ENCODE results near the gene SURF1.

SURF1 gene

DNA sequence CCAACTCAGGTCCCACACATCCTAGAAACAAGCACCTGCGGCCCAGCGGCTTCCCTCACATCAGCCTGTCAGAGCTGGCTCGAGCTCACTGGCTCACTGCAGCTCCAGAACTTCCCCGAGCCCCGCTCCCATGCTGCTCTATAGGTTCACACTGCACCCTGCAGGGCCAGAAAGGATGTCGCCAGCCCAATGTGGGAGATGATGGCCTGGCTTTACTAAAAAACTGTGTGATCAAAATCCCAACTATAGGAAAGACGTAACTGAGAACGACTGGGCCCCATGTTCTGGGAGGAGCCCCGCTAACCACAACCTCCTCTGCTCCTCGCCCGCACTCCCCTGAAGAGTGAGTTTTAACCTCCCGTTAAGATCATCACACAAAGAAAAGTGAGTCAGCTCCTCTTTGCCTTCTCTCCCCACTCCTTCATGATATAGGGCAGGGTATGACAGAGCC, 15.0 kb upstream of the SURF1 start:
- Histone ChIP-seq H3K4me3 (ENCODE audit: low read depth in 1 of 2, low read length in 2 of 2) (no peak overlapping the region), H3K4me1 (ENCODE audit: insufficient read depth, low read length) (peaks cover 30% of the 10 kb centered on the region), H3K27ac (ENCODE audit: low read length) (no peak overlapping the region), H3K9me3 (ENCODE audit: insufficient read depth, low read length, severe bottlenecking) (no peaks in the 10 kb centered on the region), H3K36me3 (ENCODE audit: insufficient read depth, low read length) (peaks cover 64% of the 10 kb centered on the region), H3K4me2 (ENCODE audit: insufficient read depth, low read length) (peak overlapping the region; percentile 27; the same call in 1 of the 2 replicates), H3K27me3 (ENCODE audit: insufficient read depth, low read length, poor library complexity) (no peaks in the 10 kb centered on the region), H2AFZ (ENCODE audit: low read depth, low read length) (no peak overlapping the region), H3K79me2 (ENCODE audit: insufficient read depth, low read length) (peaks cover 96% of the 10 kb centered on the region), H3K9ac (ENCODE audit: low read depth, low read length) (no peak overlapping the region), H4K20me1 (ENCODE audit: insufficient read depth, low read length) (peaks cover 83% of the 10 kb centered on the region)
- ATAC-seq (ENCODE audit: insufficient read depth, low read depth) = peak; percentile 23
- peak; percentile 35 for DNase-seq
- TF ChIP-seq EZH2 (IDR thresholded peaks at IDR 0.05; ENCODE audit: borderline replicate concordance, low read depth, low read length, severe bottlenecking) = no peak
- TF ChIP-seq, protein P1, sequence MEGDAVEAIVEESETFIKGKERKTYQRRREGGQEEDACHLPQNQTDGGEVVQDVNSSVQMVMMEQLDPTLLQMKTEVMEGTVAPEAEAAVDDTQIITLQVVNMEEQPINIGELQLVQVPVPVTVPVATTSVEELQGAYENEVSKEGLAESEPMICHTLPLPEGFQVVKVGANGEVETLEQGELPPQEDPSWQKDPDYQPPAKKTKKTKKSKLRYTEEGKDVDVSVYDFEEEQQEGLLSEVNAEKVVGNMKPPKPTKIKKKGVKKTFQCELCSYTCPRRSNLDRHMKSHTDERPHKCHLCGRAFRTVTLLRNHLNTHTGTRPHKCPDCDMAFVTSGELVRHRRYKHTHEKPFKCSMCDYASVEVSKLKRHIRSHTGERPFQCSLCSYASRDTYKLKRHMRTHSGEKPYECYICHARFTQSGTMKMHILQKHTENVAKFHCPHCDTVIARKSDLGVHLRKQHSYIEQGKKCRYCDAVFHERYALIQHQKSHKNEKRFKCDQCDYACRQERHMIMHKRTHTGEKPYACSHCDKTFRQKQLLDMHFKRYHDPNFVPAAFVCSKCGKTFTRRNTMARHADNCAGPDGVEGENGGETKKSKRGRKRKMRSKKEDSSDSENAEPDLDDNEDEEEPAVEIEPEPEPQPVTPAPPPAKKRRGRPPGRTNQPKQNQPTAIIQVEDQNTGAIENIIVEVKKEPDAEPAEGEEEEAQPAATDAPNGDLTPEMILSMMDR (IDR thresholded peaks at IDR 0.05; ENCODE audit: borderline replicate concordance, extremely low read depth, low read length, poor library complexity, severe bottlenecking) = no peak

DNA sequence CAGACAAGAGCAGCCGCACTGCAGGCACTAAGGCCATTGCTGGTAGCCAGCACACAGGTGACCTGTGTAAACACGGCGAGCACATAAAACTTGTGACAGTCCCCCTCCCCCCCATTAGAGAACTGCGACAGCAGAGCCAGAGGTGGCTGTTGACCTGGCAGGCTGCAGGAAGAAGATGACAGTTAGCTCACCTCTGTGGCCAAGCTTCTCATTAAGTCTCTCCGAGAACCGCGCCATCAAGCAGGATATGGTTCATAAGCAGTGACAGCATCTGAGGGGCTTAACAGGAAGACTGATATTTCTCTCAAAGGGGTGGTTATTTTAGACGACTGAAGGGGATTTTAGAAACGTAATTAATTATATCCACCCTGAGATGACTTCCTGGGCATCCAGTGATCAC, 14.4 kb upstream of the SURF1 start:
- H3K27me3 ChIP-seq (ENCODE audit: insufficient read depth, low read length, poor library complexity) = no peaks in the 10 kb centered on the region
- peaks cover 83% of the 10 kb centered on the region for H4K20me1 ChIP-seq (ENCODE audit: insufficient read depth, low read length)
- H3K4me2 ChIP-seq (ENCODE audit: insufficient read depth, low read length) = peak overlapping the region; percentile 27; the same call in 1 of the 2 replicates

DNA sequence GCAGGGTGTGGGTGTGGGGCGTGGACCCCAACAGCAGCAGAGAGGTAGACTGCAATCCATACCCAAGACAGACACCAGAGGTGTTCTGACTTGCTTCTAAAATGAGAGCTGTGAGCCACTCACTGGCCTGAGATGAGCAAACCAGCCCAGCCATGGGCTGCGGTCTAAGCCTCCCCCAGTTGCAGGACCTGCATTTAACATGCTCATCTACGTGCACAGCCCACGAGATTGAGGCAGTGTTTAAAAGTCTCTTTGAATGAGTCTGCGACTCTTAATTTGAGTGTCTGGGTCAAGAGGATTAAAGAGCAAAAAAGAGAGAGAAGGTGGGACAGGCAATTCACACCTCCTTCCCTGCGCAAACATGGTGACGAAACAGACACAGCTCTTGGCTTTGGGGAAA, 13.6 kb upstream of the SURF1 start:
- Histone ChIP-seq H3K4me3 (ENCODE audit: low read depth in 1 of 2, low read length in 2 of 2) (no peak overlapping the region), H3K79me2 (ENCODE audit: insufficient read depth, low read length) (peaks cover 94% of the 10 kb centered on the region), H3K27ac (ENCODE audit: low read length) (no peak overlapping the region), H4K20me1 (ENCODE audit: insufficient read depth, low read length) (peaks cover 83% of the 10 kb centered on the region), H3K4me2 (ENCODE audit: insufficient read depth, low read length) (no peak overlapping the region), H3K9me3 (ENCODE audit: insufficient read depth, low read length, severe bottlenecking) (no peaks in the 10 kb centered on the region), H3K27me3 (ENCODE audit: insufficient read depth, low read length, poor library complexity) (no peaks in the 10 kb centered on the region), H3K4me1 (ENCODE audit: insufficient read depth, low read length) (peaks cover 26% of the 10 kb centered on the region), H2AFZ (ENCODE audit: low read depth, low read length) (no peak overlapping the region), H3K36me3 (ENCODE audit: insufficient read depth, low read length) (peaks cover 78% of the 10 kb centered on the region), H3K9ac (ENCODE audit: low read depth, low read length) (no peak overlapping the region)
- no peak for DNase-seq
- no peak for ATAC-seq (ENCODE audit: insufficient read depth, low read depth)
- TF ChIP-seq, protein P1 (IDR thresholded peaks at IDR 0.05; ENCODE audit: borderline replicate concordance, extremely low read depth, low read length, poor library complexity, severe bottlenecking) = no peak
- TF ChIP-seq EZH2 (IDR thresholded peaks at IDR 0.05; ENCODE audit: borderline replicate concordance, low read depth, low read length, severe bottlenecking) = no peak

More for the DNA sequence above, 14.4 kb upstream of the SURF1 start:
- no peak overlapping the region for H3K9ac ChIP-seq (ENCODE audit: low read depth, low read length)
- H2AFZ ChIP-seq (ENCODE audit: low read depth, low read length) = no peak overlapping the region
- H3K4me1 ChIP-seq (ENCODE audit: insufficient read depth, low read length) = peaks cover 28% of the 10 kb centered on the region
- peaks cover 70% of the 10 kb centered on the region for H3K36me3 ChIP-seq (ENCODE audit: insufficient read depth, low read length)
- no peak overlapping the region for H3K27ac ChIP-seq (ENCODE audit: low read length)
- H3K9me3 ChIP-seq (ENCODE audit: insufficient read depth, low read length, severe bottlenecking) = no peaks in the 10 kb centered on the region
- DNase-seq = no peak
- ATAC-seq (ENCODE audit: insufficient read depth, low read depth) = 0 out of 3 replicates have a peak, but pooled peaks have one; percentile 18
- H3K79me2 ChIP-seq (ENCODE audit: insufficient read depth, low read length) = peaks cover 99% of the 10 kb centered on the region
- TF ChIP-seq EZH2 (IDR thresholded peaks at IDR 0.05; ENCODE audit: borderline replicate concordance, low read depth, low read length, severe bottlenecking) = no peak
- TF ChIP-seq, protein P1 (IDR thresholded peaks at IDR 0.05; ENCODE audit: borderline replicate concordance, extremely low read depth, low read length, poor library complexity, severe bottlenecking) = no peak
- H3K4me3 ChIP-seq (ENCODE audit: low read depth in 1 of 2, low read length in 2 of 2) = no peak overlapping the region

Measured in DND-41 (cell line).